Activated CD8-positive, alpha-beta T cell treated with anti-CD3 and anti-CD28 coated beads for 36 hours (primary cell): ENCODE measurements around the gene SMOC2. TPM values are rescaled to one million over a fixed set of nuclear protein-coding genes. Genes with fewer than 3 reads are reported as not detected.

Source experiments
- ATAC-seq: fragments of 200-7000 bp; cut with Tn5 transposase; one replicate; pipeline ENCODE4 v1.10.0; 2021; ENCODE audit warnings: mild to moderate bottlenecking, moderate library complexity
- CTCF ChIA-PET: fragments of 350-600 bp; sonication (Branson Sonifier 250); formaldehyde crosslinking; loops from one replicate; lab custom pipeline; 2021; ENCODE audit warnings: antibody characterized with exemption; lab: Charles Lee
- POLR2A ChIA-PET: fragments of 350-600 bp; sonication (Branson Sonifier 250); formaldehyde crosslinking; loops from one replicate; lab custom pipeline; 2021; ENCODE audit warnings: antibody characterized with exemption; lab: Charles Lee
- DNase-seq: peaks from one replicate; pipeline ENCODE4 v3.0.0-alpha.2; 2020
- H3K27ac Mint-ChIP-seq: one replicate; pipeline ENCODE4 v1.8.0; 2021; ENCODE audit warnings: mild to moderate bottlenecking, mixed read lengths
- H3K27me3 Mint-ChIP-seq: one replicate; pipeline ENCODE4 v1.8.0; 2021; ENCODE audit warnings: mixed read lengths
- H3K36me3 Mint-ChIP-seq: one replicate; pipeline ENCODE4 v1.8.0; 2021; ENCODE audit warnings: low read depth, mixed read lengths
- H3K4me1 Mint-ChIP-seq: one replicate; pipeline ENCODE4 v1.8.0; 2021; ENCODE audit warnings: low read depth, mixed read lengths
- H3K4me3 Mint-ChIP-seq: one replicate; pipeline ENCODE4 v1.8.0; 2021; ENCODE audit warnings: mild to moderate bottlenecking, moderate library complexity, mixed read lengths
- H3K9me3 Mint-ChIP-seq: one replicate; pipeline ENCODE4 v1.8.0; 2021; ENCODE audit warnings: mixed read lengths
- intact Hi-C: fragments of 100-400 bp; cut with micrococcal nuclease; formaldehyde crosslinking; loops from one replicate; pipeline ENCODE4 v1.10.0; 2022
- total RNA-seq, 2 experiments: library from RNA; stranded (reverse); gene quantifications; one replicate each; pipeline ENCODE4 v1.2.3, GENCODE V29; 2021
- TF ChIP-seq, protein P1 (sequence below): fragments of 200-600 bp; IDR thresholded peaks from one replicate; pipeline ENCODE4 v1.8.0; 2022; ENCODE audit warnings: antibody characterized with exemption, mild to moderate bottlenecking

Gene SMOC2
- total RNA-seq, 2 experiments from 2014 or later = not detected

- H3K27ac Mint-ChIP-seq = no peak overlapping the region
- TF ChIP-seq, protein P1, sequence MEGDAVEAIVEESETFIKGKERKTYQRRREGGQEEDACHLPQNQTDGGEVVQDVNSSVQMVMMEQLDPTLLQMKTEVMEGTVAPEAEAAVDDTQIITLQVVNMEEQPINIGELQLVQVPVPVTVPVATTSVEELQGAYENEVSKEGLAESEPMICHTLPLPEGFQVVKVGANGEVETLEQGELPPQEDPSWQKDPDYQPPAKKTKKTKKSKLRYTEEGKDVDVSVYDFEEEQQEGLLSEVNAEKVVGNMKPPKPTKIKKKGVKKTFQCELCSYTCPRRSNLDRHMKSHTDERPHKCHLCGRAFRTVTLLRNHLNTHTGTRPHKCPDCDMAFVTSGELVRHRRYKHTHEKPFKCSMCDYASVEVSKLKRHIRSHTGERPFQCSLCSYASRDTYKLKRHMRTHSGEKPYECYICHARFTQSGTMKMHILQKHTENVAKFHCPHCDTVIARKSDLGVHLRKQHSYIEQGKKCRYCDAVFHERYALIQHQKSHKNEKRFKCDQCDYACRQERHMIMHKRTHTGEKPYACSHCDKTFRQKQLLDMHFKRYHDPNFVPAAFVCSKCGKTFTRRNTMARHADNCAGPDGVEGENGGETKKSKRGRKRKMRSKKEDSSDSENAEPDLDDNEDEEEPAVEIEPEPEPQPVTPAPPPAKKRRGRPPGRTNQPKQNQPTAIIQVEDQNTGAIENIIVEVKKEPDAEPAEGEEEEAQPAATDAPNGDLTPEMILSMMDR = no peak
- ChIA-PET CTCF (no interaction called here), POLR2A (no interaction called here)
- no peak for DNase-seq
- no peak for ATAC-seq
- H3K36me3 Mint-ChIP-seq = no peaks in the 10 kb centered on the region
- no peaks in the 10 kb centered on the region for H3K4me1 Mint-ChIP-seq
- H3K9me3 Mint-ChIP-seq = no peaks in the 10 kb centered on the region
- H3K27me3 Mint-ChIP-seq = peaks cover 1% of the 10 kb centered on the region
- no peak overlapping the region for H3K4me3 Mint-ChIP-seq
- intact Hi-C loops = no loop called here
Observed at GRCh38 chr6:168647271-168647670, 206.3 kb downstream of the SMOC2 start.

DNA sequence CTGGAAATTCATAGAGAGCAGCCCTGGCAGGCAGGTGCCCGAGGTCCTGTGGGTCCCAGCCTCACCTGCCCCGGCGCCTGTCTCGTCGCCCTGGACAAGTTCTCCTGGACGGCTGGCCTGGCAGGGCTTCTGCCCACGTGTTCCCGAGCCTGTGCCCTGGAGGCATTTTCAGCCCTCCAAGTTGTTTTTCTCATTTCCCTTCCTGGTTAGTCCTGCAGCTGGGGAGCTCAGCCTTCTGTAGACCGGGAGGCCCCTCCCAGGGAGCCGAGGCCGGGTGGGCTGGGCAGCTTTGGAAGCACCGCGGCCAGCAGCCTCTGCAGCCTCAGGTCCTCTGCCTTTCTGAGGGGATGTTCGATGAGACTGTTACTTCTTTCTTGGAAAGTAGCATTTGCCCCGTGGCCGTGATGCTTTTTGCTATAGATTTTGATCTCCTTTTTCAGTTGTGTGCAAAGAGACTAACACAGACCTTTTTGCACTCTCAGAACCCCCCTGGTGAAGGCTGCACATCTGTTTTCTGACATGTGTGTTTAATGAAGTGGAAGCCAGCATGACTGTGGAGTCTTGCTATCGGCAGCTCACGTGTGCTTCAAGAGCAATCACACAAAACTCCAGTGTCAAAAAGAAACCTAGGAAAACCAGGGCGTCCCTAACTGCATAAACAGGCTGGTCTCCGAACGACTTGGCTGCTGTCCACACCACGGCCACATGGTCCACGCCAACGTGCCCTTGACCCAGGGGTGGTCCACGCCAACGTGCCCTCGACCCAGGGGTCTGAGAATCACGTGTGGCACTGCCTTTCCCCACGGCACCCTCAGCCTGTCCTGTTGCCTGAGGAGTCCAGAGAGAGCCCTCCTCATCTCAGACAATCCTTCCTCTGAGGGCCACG lies 207.5 kb downstream of the SMOC2 start:
- no peaks in the 10 kb centered on the region for H3K9me3 Mint-ChIP-seq
- no peak overlapping the region for H3K4me3 Mint-ChIP-seq
- H3K4me1 Mint-ChIP-seq = no peaks in the 10 kb centered on the region
- intact Hi-C loops = no loop called here
- ChIA-PET CTCF (no interaction called here), POLR2A (no interaction called here)
- H3K27ac Mint-ChIP-seq = no peak overlapping the region
- peaks cover 1% of the 10 kb centered on the region for H3K27me3 Mint-ChIP-seq
- no peak for ATAC-seq
- H3K36me3 Mint-ChIP-seq = no peaks in the 10 kb centered on the region
- TF ChIP-seq, protein P1 = no peak
- DNase-seq = no peak

DNA sequence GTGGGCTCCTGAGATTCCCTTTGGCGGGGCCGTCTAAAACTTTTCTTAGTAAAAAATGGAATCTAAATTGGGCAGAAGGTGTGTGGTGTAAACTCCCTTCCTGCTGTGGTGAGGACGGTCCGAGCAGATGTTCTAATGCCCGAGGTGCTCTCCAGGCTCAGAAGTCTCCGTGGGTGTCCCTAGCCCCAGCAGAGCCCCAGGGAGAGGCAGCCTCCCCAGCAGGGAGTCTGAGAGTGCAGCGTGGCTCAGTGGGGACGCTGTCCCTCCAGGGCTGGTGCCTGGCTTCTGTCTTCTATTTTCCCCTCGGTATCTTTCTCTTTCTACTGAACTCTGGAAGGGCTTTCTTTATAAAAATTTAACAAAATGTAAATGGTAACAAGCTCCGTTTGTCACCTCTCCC lies 208.2 kb downstream of the SMOC2 start:
- H3K9me3 Mint-ChIP-seq = no peaks in the 10 kb centered on the region
- no peak for DNase-seq
- CTCF ChIA-PET = no interaction called here
- intact Hi-C loops = no loop called here
- peaks cover 1% of the 10 kb centered on the region for H3K27me3 Mint-ChIP-seq
- POLR2A ChIA-PET = no interaction called here
- H3K27ac Mint-ChIP-seq = no peak overlapping the region
- no peaks in the 10 kb centered on the region for H3K36me3 Mint-ChIP-seq
- ATAC-seq = no peak
- TF ChIP-seq, protein P1 = no peak
- H3K4me1 Mint-ChIP-seq = no peaks in the 10 kb centered on the region
- no peak overlapping the region for H3K4me3 Mint-ChIP-seq

GRCh38 chr6:168650671-168651111 lies 209.7 kb downstream of the SMOC2 start:
- DNase-seq = no peak
- ChIA-PET POLR2A (no interaction called here), CTCF (no interaction called here)
- H3K27me3 Mint-ChIP-seq = peaks cover 1% of the 10 kb centered on the region
- H3K9me3 Mint-ChIP-seq = no peaks in the 10 kb centered on the region
- no peaks in the 10 kb centered on the region for H3K36me3 Mint-ChIP-seq
- intact Hi-C loops = no loop called here
- H3K27ac Mint-ChIP-seq = no peak overlapping the region
- no peak for ATAC-seq
- no peak overlapping the region for H3K4me3 Mint-ChIP-seq
- no peaks in the 10 kb centered on the region for H3K4me1 Mint-ChIP-seq
- TF ChIP-seq, protein P1 = no peak

DNA sequence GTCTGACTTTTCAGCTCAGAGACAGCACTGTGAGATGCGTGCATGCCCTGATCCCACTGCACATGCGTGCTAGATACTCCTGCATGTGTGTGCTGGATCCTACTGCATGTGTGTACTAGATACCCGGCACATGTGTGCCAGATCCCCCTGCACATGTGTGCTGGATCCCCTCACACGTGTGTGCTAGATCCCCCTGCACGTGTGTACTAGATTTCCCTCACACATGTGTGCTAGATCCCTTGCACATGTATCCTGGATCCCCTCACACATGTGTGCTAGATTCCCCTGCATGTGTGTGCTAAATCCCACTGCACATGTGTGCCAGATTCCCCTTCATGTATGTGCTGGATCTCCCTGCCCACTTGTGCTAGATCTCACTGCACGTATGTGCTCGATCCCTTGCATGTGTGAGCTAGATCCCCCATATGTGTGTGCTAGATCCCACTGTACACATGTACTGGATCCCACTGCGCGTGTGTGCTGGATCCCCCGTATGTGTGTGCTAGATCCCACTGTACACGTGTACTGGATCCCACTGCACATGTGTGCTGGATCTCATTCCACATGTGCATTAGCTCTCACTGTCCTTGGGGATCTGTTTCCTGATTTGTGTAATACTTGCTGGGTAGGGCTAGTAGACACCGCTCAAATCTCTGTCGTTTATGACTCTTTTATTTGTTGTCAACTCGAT lies 214.6 kb downstream of the SMOC2 start:
- H3K4me3 Mint-ChIP-seq = no peak overlapping the region
- DNase-seq (no peak), ATAC-seq (no peak)
- no peaks in the 10 kb centered on the region for H3K27me3 Mint-ChIP-seq
- no peaks in the 10 kb centered on the region for H3K4me1 Mint-ChIP-seq
- no peak overlapping the region for H3K27ac Mint-ChIP-seq
- TF ChIP-seq, protein P1 = no peak
- CTCF ChIA-PET = no interaction called here
- no peaks in the 10 kb centered on the region for H3K36me3 Mint-ChIP-seq
- peaks cover 2% of the 10 kb centered on the region for H3K9me3 Mint-ChIP-seq
- POLR2A ChIA-PET = no interaction called here
- intact Hi-C loops = no loop called here
